Stimulated activated CD8-positive, alpha-beta memory T cell treated with anti-CD3 and anti-CD28 coated beads, Interleukin-7, amount 100 ng/mL, for 48 hours (primary cell): ENCODE measurements around the gene GPRASP2.
"Not testable (repeated sequence)": the region's sequence is repeated elsewhere in the genome, so short reads cannot be mapped to it uniquely, and the experiment has no call there.

Experiments
- DNase-seq, 2 donors: peaks; one replicate each; pipeline ENCODE4 v3.0.0-alpha.2; 2020; ENCODE audit warnings: low read depth in 1 of 2; ENCODE audit errors: extremely low read depth in 1 of 2

Gene GPRASP2

DNA sequence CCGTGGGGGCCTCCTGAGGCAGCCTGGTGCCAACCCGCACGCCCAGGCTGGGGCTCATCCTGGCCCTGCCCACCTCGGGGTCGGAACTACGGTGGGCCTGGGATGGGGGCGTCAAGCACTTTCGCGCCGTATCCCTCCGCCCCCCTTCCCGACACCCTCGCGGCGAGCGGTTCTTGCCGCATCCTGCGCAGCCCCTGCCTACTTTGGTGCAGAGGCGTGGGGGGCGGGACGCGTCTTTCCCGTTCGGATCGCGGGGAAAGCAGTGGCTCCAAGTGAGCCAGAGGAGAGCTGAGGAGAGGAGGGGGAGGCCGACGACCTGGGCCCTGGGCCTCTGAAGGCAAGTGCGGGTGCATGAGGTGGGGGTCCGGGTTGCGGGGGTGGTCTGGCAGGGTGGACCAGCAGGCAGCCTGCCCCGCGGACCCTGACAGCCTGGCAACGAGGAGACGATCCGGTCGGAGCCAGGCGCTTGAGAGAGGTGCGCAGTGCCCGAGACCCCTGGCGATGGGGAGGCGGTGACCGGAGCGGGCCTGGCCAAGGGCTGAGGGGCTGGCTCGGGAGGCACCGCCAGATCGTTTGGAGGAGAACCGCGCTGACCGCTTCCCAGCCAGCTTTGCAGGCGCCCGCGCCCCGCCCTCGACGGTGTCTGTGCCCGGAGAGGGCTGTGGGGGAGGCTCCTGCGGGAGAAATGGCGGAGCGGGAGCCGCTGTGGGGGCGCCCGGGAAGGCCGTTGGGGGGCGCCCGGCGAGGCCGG is at the start of gene GPRASP2:
TSS of gene GPRASP2 (plus strand) at position 233 of the 751 bp plus-strand sequence. CDS start 2,422 bp downstream, outside the sequence.
- no peak for DNase-seq

GRCh38 chrX:102663820-102664219 is 48.4 kb upstream of the GPRASP2 start:
- not testable (repeated sequence) for DNase-seq

DNA sequence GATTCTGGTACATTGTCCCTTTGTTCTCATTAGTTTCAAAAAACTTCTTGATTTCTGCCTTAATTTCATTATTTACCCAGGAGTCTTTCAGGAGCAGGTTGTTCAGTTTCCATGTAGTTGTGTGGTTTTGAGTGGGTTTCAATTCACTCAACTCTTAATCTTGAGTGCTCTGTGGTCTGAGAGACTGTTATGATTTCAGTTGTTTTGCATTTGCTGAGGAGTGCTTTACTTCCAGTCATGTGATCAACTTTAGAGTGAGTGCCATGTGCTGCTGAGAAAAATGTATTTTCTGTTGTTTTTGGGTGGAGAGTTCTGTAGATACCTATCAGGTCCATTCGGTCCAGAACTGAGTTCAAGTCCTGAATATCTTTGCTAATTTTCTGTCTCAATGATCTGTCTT is 45.2 kb upstream of the GPRASP2 start:
- DNase-seq = not testable (repeated sequence)

- no peak for DNase-seq
These were observed 42.7 kb upstream of the GPRASP2 start for GRCh38 chrX:102669526-102669925.

DNA sequence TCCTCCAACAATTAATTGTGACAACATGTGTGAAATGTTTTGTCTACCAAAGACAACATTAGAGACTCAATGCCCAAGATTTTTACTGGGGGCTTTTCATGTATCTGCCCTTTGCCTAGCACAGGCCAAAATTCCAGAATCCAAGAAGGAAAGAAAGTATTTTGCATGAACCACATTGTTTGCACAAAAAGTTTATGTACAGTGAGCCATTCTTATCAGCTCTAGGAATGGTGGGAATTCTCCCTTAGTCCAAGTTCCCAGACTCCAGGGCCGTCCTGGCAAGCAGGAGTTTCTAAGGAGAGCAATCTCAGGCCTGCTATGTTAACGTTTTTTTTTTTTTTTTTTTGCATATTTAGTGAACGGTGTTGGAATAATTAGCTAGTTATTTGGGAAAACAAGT is 39.4 kb upstream of the GPRASP2 start:
- no peak for DNase-seq

DNA sequence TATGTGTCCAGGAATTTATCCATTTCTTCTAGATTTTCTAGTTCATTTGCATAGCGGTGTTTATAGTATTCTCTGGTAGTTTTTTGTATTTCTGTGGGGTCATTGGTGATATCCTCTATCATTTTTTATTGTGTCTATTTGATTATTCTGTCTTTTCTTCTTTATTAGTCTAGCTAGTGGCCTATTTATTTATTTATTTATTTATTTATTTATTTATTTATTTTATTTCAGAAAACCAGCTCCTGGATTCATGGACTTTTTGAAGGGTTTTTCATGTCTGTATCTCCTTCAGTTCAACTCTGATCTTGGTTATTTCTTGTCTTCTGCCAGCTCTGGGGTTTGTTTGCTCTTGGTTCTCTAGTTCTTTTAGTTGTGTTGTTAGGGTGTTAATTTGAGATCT is 34.8 kb upstream of the GPRASP2 start:
- DNase-seq = not testable (repeated sequence)

DNA sequence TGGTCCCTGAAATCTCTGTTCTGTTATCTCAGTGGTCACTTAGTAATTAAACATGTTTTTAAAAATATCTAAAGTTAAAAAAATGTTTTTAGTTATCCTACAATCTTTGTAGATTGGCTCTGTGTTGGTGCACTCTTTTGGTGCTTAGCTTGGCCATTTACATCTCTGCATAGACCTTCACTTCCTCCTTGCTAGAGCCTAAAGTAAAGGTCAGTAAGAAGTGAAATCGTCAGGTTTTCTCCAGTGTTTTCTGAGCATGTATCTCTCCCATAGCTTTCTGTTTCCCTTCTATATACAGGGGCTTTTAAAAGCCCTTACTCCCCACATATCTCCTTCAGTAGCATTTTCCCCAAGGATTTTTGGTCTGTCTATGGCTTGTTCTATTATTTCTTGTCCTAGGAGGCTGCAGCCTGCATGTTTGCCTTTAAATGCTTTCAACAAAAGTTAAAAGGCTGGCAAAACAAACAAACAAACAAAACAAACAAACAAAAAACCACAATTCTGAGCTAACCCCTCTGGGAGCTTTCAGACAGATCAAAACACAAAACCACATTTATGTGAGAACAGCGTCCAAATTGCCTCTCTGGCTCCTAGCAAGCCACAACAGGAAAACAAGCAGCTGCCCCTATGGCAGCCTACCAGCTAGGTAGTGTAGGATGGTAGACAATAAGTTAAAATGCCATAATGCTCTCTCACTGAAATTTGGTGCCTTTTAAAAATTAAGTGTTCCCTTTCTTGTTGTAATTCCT is 27.3 kb upstream of the GPRASP2 start:
- DNase-seq = no peak

DNA sequence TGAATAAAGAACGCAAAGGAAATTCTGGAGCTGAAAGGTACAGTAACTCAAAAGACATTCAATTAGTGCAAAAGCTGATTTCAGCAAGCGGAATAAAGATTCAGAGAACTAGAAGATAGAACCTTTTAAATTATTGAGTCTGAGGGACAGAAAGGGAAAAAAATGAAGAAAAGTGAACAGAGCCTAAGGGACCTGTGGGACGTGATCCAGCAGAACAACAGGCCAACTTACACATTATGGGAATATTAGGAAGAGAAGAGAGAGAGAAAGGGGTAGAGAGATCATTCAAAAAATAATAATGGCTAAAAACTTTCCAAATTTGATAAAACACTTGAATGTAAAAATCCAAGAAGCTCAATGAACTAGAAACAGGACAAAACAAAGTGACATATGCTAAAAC is 17.5 kb upstream of the GPRASP2 start:
- no peak for DNase-seq

- DNase-seq = no peak
These were observed 15.9 kb upstream of the GPRASP2 start for GRCh38 chrX:102696306-102696705.

- no peak for DNase-seq
These were observed 14.8 kb upstream of the GPRASP2 start for GRCh38 chrX:102697494-102697893.

GRCh38 chrX:102708900-102709299 is 3.3 kb upstream of the GPRASP2 start:
- DNase-seq = no peak

- DNase-seq = no peak
These were observed 404 bp upstream of the GPRASP2 start for GRCh38 chrX:102711872-102712215.

DNA sequence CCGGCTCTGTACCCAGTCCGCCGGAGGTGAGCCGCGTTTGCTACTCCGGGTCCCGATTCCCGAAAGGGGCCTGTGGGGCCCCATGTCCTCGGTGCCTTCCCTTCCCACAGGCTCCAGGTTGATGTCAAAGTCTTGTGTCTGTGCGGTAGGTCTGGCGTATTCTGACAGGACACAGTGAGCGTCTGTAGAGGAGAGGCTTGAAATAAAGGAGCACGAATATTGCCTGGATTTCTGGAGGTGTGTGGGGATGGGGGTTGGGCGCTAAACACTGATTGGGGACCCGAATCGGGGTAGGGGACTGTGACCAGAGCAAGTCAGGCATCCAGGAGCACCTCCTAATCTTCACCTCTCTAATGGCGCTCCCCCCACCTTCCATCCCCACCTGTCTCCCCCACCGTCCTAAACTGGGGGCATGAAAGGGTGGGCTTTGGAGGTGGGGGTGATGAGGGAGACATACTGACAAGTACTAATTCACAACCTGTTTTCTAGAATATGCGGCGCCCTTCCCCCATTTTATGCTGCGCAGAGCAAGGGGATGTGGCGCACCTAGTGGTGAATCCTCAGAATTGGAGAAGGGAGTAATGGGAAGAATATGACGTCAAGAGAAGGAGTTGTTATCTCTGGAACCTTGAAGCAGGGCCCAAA is 855 bp downstream of the GPRASP2 start:
- no peak for DNase-seq

- DNase-seq = no peak
These were observed 2.7 kb downstream of the GPRASP2 start for GRCh38 chrX:102714994-102715393.

DNA sequence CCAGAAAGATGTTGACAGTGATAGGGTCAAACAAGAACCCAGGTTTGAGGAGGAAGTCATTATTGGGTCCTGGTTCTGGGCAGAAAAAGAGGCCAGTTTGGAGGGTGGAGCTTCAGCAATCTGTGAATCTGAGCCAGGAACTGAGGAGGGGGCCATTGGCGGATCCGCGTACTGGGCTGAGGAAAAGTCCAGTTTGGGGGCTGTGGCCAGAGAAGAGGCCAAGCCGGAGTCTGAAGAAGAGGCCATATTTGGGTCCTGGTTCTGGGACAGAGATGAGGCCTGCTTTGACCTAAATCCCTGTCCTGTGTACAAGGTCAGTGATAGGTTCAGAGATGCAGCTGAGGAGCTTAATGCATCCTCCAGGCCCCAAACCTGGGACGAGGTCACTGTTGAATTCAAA is 3.7 kb downstream of the GPRASP2 start:
- DNase-seq = no peak

DNA sequence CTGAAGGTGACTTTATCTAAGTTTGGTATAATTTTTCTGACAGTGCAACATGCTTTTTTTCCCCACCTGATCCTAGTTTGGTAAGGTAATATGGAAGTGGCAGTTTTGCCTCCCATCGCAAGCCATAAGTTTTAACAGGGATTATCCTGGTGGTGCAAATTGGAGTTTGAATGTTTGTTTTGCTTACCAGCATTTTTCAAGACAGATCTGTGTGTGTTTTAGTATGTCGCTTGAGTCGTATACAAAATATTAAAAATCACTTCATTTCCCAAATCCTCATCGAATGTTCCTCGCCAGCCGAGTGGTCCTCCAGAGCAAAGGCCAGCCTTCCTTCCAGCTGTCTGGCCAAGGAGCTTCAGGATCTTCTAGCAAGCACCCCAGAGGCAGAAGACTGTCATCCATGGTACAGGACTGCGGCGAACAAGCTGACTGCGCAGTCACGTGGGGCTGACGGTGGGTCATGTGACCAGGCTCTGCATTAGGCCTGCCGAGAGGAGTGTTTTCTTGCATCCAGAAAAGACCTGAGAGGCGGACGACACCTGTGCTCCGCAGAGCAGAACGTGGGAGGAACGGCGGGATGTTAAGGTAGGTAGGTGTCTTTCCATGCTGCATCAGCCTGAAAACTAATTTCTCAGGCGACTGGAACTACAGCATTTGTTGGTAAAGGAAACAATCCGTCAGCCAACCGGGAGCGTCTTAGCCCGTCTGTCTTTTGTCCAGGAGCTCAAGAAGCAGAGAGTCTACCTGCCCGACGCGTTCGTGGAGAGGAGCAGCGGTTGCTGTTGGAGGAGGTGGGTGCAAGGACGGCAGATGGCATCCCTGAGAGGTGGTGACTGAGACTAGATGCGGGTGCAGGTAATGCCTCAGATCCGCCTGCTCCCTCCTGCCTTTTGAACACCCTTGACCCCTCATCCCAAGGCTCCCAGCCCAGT is 8.3 kb downstream of the GPRASP2 start, which contains the start of gene GPRASP3:
TSS of gene GPRASP3 (plus strand) at position 507 of the 932 bp plus-strand sequence. CDS start 28,253 bp downstream, outside the sequence.
- peak; percentile 16 to 55 for DNase-seq

DNA sequence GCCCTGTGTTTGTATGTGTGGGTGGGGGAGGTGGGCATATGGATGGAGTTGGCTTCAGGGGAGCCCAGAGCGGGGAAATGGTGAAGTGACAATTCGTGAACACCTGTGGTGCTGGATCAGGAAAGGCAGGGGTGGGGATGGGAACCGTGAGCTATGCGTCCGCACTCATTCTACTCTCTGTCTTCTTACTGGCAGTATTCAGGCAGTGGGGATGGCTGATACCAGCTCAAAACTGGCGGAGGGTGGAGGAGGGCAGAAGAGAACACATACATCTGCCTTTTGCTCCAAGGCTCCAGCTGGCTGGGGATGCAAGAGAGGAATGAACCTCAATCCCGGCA is 8.9 kb downstream of the GPRASP2 start:
- DNase-seq = not testable (repeated sequence)

GRCh38 chrX:102723456-102723855 is 11.2 kb downstream of the GPRASP2 start:
- DNase-seq = no peak

- no peak for DNase-seq
These were observed 15.5 kb downstream of the GPRASP2 start for GRCh38 chrX:102727761-102728160.

DNA sequence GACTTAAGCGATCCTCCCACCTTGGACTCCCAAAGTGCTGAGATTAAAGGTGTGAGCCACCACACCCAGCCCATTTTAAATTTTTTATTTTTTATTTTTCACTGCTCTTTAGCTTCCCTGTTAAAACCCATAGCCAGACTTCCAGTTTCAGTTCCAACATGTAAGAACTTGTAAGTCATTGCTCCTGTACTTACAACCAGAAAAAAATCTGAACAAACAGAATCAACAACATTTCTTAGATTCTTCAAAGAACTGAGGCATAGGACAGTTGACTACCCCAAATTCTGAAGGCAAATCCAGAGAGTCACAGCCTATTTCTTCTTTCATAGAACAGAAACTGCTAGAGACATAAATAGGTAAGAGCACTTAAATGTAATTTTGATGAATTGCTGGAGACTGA is 16.4 kb downstream of the GPRASP2 start:
- no peak for DNase-seq

GRCh38 chrX:102739657-102740056 is 27.4 kb downstream of the GPRASP2 start:
- DNase-seq = no peak
